HEK293T (cell line): ENCODE data around the gene PDE7B.

Experiments
- CTCF ChIA-PET: fragments of 350-600 bp; formaldehyde crosslinking; extraction: SDS; loops from one replicate; lab custom pipeline; 2021; ENCODE audit warnings: antibody characterized with exemption, inconsistent platforms; lab: Yijun Ruan, JAX
- POLR2A ChIA-PET: fragments of 350-600 bp; formaldehyde crosslinking; extraction: SDS; loops from one replicate; lab custom pipeline; 2020; ENCODE audit warnings: antibody characterized with exemption, inconsistent platforms; lab: Yijun Ruan, JAX
- DNase-seq: peaks from one replicate; pipeline ENCODE4 v3.0.0; 2012; ENCODE audit warnings: mixed read lengths; ENCODE audit errors: extremely low spot score
- ARNT ChIP-seq: fragments of 450-650 bp; IDR thresholded peaks from 2 replicates; pipeline ENCODE4 v1.6.1; 2017; ENCODE audit warnings: mild to moderate bottlenecking
- BHLHE40 ChIP-seq: fragments of 450-650 bp; IDR thresholded peaks from 2 replicates; pipeline ENCODE4 v1.6.1; 2016; ENCODE audit warnings: mild to moderate bottlenecking, moderate library complexity, borderline replicate concordance
- CTBP1 ChIP-seq: fragments of 450-650 bp; IDR thresholded peaks from 2 replicates; pipeline ENCODE4 v1.6.1; 2016; ENCODE audit warnings: borderline replicate concordance
- ELF4 ChIP-seq: fragments of 450-650 bp; IDR thresholded peaks from 2 replicates; pipeline ENCODE4 v1.6.1; 2017; ENCODE audit warnings: antibody characterized with exemption
- FOXA1 ChIP-seq: fragments of 450-650 bp; IDR thresholded peaks from 2 replicates; pipeline ENCODE4 v1.6.1; 2016; ENCODE audit warnings: mild to moderate bottlenecking
- FOXK2 ChIP-seq: fragments of 450-650 bp; IDR thresholded peaks from 2 replicates; pipeline ENCODE4 v1.6.1; 2016; ENCODE audit warnings: mild to moderate bottlenecking
- FOXM1 ChIP-seq: fragments of 450-650 bp; IDR thresholded peaks from 2 replicates; pipeline ENCODE4 v1.6.1; 2017; ENCODE audit warnings: mild to moderate bottlenecking, borderline replicate concordance
- HDGF ChIP-seq: fragments of 450-650 bp; IDR thresholded peaks from 2 replicates; pipeline ENCODE4 v1.6.1; 2017; ENCODE audit warnings: antibody characterized with exemption, borderline replicate concordance
- L3MBTL2 ChIP-seq: fragments of 450-650 bp; conservative IDR thresholded peaks from 2 replicates; pipeline ENCODE4 v1.6.1; 2016; ENCODE audit warnings: mild to moderate bottlenecking
- LEF1 ChIP-seq: fragments of 450-650 bp; IDR thresholded peaks from 2 replicates; pipeline ENCODE4 v1.6.1; 2017; ENCODE audit warnings: mild to moderate bottlenecking, borderline replicate concordance
- NFRKB ChIP-seq: fragments of 450-650 bp; IDR thresholded peaks from 2 replicates; pipeline ENCODE4 v1.6.1; 2016; ENCODE audit warnings: mild to moderate bottlenecking, moderate library complexity
- SP1 ChIP-seq: fragments of 450-650 bp; IDR thresholded peaks from 2 replicates; pipeline ENCODE4 v1.6.1; 2017
- SUZ12 ChIP-seq: fragments of 450-650 bp; IDR thresholded peaks from 2 replicates; pipeline ENCODE4 v1.6.1; 2016; ENCODE audit warnings: mild to moderate bottlenecking
- TARDBP ChIP-seq: fragments of 450-650 bp; IDR thresholded peaks from 2 replicates; pipeline ENCODE4 v1.6.1; 2016
- ZNF384 ChIP-seq: fragments of 450-650 bp; IDR thresholded peaks from 2 replicates; pipeline ENCODE4 v1.6.1; 2016
- TF ChIP-seq, protein P1 (sequence below): fragments of 450-650 bp; IDR thresholded peaks from 2 replicates; pipeline ENCODE4 v1.6.1; 2016

Gene PDE7B

DNA sequence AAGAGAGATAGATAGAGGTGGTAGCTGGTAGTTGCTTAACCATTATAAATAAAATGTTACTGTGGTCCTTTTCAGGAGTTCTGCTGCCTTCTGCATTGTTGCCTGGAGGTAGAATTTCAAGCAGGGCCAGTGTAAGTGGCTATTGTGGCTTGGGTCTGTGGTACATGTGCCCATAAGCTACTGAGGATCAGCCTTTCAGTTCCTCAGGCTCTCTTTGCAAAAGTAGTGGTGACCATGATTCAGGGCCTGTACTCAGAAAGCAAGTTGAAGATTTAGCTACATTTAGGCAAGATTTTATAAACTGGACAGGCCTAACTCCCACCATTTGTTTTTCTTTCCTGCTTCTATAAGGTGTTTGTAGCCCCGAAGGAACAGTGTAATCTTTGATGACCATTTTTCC is 199.0 kb downstream of the PDE7B start:
- TF ChIP-seq FOXK2 (no peak), SUZ12 (no peak), TARDBP (no peak), FOXM1 (no peak), ARNT (no peak), ZNF384 (no peak), SP1 (no peak), HDGF (no peak), FOXA1 (no peak), CTBP1 (no peak), ELF4 (no peak), NFRKB (no peak), BHLHE40 (no peak), L3MBTL2 (no peak), LEF1 (no peak)
- TF ChIP-seq, protein P1, sequence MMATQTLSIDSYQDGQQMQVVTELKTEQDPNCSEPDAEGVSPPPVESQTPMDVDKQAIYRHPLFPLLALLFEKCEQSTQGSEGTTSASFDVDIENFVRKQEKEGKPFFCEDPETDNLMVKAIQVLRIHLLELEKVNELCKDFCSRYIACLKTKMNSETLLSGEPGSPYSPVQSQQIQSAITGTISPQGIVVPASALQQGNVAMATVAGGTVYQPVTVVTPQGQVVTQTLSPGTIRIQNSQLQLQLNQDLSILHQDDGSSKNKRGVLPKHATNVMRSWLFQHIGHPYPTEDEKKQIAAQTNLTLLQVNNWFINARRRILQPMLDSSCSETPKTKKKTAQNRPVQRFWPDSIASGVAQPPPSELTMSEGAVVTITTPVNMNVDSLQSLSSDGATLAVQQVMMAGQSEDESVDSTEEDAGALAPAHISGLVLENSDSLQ = no peak
- POLR2A ChIA-PET = no interaction called here
- CTCF ChIA-PET = interaction anchor here (0.5 to 0.6 kb wide), 2 partner anchors 27 to 1581 kb away, joined by 3 to 4 read pairs; no protein-coding TSS in a partner anchor
- DNase-seq = no peak

DNA sequence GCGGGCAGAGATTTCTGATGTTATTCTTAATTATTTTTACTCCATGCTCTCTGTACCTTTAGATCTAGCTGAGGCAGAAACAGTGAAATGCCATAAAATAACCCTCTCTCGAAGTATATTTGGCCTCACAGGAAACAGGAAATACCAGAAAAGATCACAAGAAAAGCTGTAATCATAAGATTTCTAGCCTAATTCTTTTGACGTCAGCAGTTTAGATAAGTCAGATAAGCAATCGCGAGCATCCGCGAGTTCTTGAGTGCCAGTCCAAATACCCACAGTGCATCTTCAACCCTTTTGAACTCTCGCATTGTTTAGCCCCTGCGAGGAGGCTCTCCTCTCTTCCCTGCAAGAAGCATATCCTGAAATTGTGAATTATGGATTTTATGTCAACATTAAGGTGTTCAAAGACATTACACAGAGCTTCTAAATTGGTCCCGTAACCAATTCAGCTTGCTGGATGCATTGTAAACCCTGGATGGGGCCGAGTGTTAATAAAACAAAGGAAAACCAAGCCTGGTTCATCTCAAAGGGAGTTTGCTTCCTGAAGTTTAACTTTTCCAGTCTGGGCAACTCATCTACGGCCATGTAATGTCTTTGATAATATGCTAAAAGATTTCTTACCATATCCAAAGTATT is 199.8 kb downstream of the PDE7B start:
- DNase-seq = no peak
- TF ChIP-seq SUZ12 (no peak), FOXA1 (no peak), ZNF384 (no peak), LEF1 (no peak), HDGF (no peak), TARDBP (no peak), NFRKB (no peak), SP1 (no peak), CTBP1 (no peak), ARNT (no peak), FOXM1 (no peak), BHLHE40 (no peak), L3MBTL2 (no peak), ELF4 (no peak)
- TF ChIP-seq, protein P1 = no peak
- CTCF ChIA-PET = interaction anchor here (1.2 kb wide), 1 partner anchor 19 kb away, joined by 4 read pairs; no protein-coding TSS in a partner anchor
- POLR2A ChIA-PET = no interaction called here

DNA sequence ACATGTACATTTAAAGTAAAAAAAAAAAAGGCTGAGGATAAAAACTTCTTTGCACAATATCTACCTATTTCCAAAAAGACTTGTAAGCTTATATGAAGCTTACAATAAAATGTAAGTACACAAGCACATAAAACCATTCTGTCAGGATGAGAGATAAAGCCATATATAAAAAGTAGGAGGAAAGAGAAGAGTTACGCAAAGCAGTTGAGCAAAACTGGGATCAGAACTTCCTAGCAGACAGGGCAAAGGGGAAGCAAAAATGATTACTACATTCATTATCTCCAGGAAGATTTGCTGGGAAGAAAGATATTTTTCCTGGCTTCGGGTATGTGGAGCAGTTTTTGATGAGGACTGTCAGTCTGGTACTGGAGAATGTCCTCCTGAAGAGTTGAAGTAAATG is 200.5 kb downstream of the PDE7B start:
- ChIA-PET POLR2A (no interaction called here), CTCF (interaction anchor here (1.2 kb wide), 1 partner anchor 19 kb away, joined by 4 read pairs; no protein-coding TSS in a partner anchor)
- DNase-seq = no peak
- no peak for TF ChIP-seq LEF1

DNA sequence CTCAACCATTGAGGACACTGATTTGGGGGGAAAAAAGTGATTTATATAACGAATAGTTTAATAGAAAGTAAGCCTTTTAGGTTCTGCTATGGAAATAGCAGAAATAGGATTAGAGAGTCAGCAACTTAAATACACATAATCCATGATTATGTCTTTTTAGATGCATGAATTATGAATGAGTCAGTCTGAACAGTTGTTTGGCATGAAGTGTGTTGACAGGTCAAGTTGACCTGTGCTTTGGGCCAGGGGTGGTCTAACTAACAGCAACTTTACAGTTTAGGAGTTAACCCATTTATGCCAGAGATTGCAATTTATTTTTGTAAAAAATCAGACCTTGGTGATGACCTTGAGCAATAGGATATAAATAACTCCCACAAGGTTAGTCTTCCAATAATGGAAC is 207.4 kb downstream of the PDE7B start:
- POLR2A ChIA-PET = no interaction called here
- TF ChIP-seq LEF1 = no peak
- TF ChIP-seq ELF4 = no peak
- no peak for TF ChIP-seq FOXK2
- TF ChIP-seq SP1 = no peak
- no peak for TF ChIP-seq HDGF
- TF ChIP-seq FOXM1 = no peak
- no peak for TF ChIP-seq BHLHE40
- no peak for TF ChIP-seq L3MBTL2
- TF ChIP-seq ZNF384 = no peak
- no peak for TF ChIP-seq NFRKB
- TF ChIP-seq, protein P1 = no peak
- no peak for TF ChIP-seq SUZ12
- no peak for TF ChIP-seq TARDBP
- no peak for TF ChIP-seq FOXA1
- no peak for TF ChIP-seq ARNT
- CTCF ChIA-PET = no interaction called here
- no peak for DNase-seq

DNA sequence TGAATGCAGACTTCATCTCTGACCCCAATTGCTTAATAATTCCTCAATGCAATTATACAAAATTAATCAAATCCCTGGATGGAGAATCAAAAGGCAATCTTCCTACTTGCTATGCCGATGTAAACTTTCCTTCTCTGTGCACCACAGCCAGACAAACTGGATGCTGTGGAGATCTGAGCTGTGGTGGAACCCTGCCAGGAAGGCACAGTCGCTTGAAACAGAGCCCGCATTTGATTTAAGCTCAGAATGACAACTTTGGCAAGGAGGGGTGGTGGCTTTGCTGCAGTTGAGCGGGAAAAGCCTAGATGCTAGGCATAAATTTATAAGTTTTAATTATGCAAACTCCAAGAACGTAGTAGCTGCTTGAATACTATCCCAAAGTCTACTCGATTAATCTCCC is 207.8 kb downstream of the PDE7B start:
- ChIA-PET POLR2A (no interaction called here), CTCF (no interaction called here)
- no peak for DNase-seq
- TF ChIP-seq FOXA1 (no peak), CTBP1 (no peak), NFRKB (no peak), ELF4 (no peak), ZNF384 (no peak), L3MBTL2 (no peak), SUZ12 (no peak), SP1 (no peak), ARNT (no peak), BHLHE40 (no peak)
- TF ChIP-seq, protein P1 = no peak

DNA sequence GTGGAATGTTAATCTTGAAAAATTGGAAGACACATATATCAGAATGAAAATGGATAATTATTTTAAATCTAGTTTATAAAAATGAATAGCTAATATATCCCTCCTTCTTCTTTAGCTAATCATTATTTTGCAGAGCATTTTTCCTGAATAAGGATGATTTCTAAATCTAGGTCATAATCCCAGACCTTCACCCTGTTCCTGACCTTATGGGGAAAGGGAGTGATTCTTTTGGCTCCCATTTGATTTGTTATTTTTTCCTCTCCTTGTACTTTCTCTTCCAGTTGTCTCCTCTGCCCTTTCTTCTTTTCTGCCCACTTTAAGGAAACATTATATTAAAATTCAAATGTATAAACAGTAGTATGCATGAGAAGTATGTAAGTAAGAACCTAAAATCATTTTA is 208.6 kb downstream of the PDE7B start:
- ChIA-PET POLR2A (no interaction called here), CTCF (no interaction called here)
- TF ChIP-seq CTBP1 = no peak
- TF ChIP-seq TARDBP = no peak
- TF ChIP-seq SP1 = no peak
- TF ChIP-seq, protein P1 = no peak
- TF ChIP-seq ELF4 = no peak
- TF ChIP-seq LEF1 = no peak
- no peak for TF ChIP-seq NFRKB
- TF ChIP-seq ARNT = no peak
- no peak for DNase-seq
